Pulmonary artery endothelial cell (primary cell): ENCODE results near the gene ARNT2. TPM values are rescaled to one million over a fixed set of nuclear protein-coding genes. Genes with fewer than 3 reads are reported as not detected.
A peak's percentile ranks its signal among the peaks of the same experiment; 100 is the strongest.

Experiments used
- DNase-seq: peaks from one replicate; pipeline ENCODE4 v3.0.0-alpha.2; 2011; ENCODE audit warnings: low read depth, low spot score
- total RNA-seq: library from RNA; depleted of rRNA; stranded (reverse); fragments of >200 nt; gene quantifications from 2 replicates; pipeline ENCODE4 v1.2.3, GENCODE V29; 2014

ARNT2 gene
- total RNA-seq, 1 donor from 2014 or later: 0.13 TPM

- DNase-seq: no peak
Measured at GRCh38 chr15:80550219-80550907, 146.2 kb downstream of the ARNT2 start.

- DNase-seq: no peak
Measured at GRCh38 chr15:80550908-80551260, 146.7 kb downstream of the ARNT2 start.

GRCh38 chr15:80551348-80551747 is 147.2 kb downstream of the ARNT2 start:
- no peak for DNase-seq

GRCh38 chr15:80554560-80554959 is 150.4 kb downstream of the ARNT2 start:
- DNase-seq: no peak

- no peak for DNase-seq
Measured at GRCh38 chr15:80556694-80557367, 152.6 kb downstream of the ARNT2 start.

GRCh38 chr15:80557441-80558234 is 153.5 kb downstream of the ARNT2 start:
- no peak for DNase-seq

- no peak for DNase-seq
Measured at GRCh38 chr15:80558631-80559319, 154.6 kb downstream of the ARNT2 start.

GRCh38 chr15:80559320-80559693 is 155.1 kb downstream of the ARNT2 start:
- no peak for DNase-seq

- no peak for DNase-seq
Measured at GRCh38 chr15:80559761-80560160, 155.6 kb downstream of the ARNT2 start.

GRCh38 chr15:80560601-80561400 is 156.6 kb downstream of the ARNT2 start:
- no peak for DNase-seq

GRCh38 chr15:80561500-80561899 is 157.3 kb downstream of the ARNT2 start:
- no peak for DNase-seq

GRCh38 chr15:80562033-80562432 is 157.9 kb downstream of the ARNT2 start:
- no peak for DNase-seq

- no peak for DNase-seq
Measured at GRCh38 chr15:80562846-80563245, 158.7 kb downstream of the ARNT2 start.

- DNase-seq: no peak
Measured at GRCh38 chr15:80563372-80563997, 159.3 kb downstream of the ARNT2 start.

- no peak for DNase-seq
Measured at GRCh38 chr15:80564056-80564455, 159.9 kb downstream of the ARNT2 start.

GRCh38 chr15:80565398-80565797 is 161.2 kb downstream of the ARNT2 start:
- no peak for DNase-seq

- no peak for DNase-seq
Measured at GRCh38 chr15:80565988-80566387, 161.8 kb downstream of the ARNT2 start.

GRCh38 chr15:80567721-80568157 is 163.6 kb downstream of the ARNT2 start:
- DNase-seq: peak; percentile 71

GRCh38 chr15:80568298-80568697 is 164.1 kb downstream of the ARNT2 start:
- DNase-seq: no peak

- no peak for DNase-seq
Measured at GRCh38 chr15:80568876-80569605, 164.9 kb downstream of the ARNT2 start.
